Measurements from ENCODE around the gene EXOC3L1.

The EXOC3L1 gene

GRCh38 chr16:67147437-67148140, 42.3 kb downstream of the EXOC3L1 start:
- peak; percentile 4 for DNase-seq

- peak; percentile 4 for DNase-seq
These were observed 43.2 kb downstream of the EXOC3L1 start for GRCh38 chr16:67146523-67147357.

- DNase-seq: no peak
These were observed 44.2 kb downstream of the EXOC3L1 start for GRCh38 chr16:67145746-67146145.

- no peak for DNase-seq
These were observed 45.0 kb downstream of the EXOC3L1 start for GRCh38 chr16:67144943-67145342.

- no peak for DNase-seq
These were observed 47.6 kb downstream of the EXOC3L1 start for GRCh38 chr16:67142342-67142741.

GRCh38 chr16:67141391-67141790, 48.5 kb downstream of the EXOC3L1 start:
- DNase-seq: no peak

- DNase-seq: no peak
These were observed 52.3 kb downstream of the EXOC3L1 start for GRCh38 chr16:67137605-67138004.

All from CD4-positive, alpha-beta T cell treated with Interleukin-15 for 1 hour (primary cell).